CD14-positive monocyte (primary cell): ENCODE results near the gene LRIG1. TPM values are rescaled to one million over a fixed set of nuclear protein-coding genes. Genes with fewer than 3 reads are reported as not detected.

ENCODE experiments used
- DNase-seq, 3 donors: peaks; one replicate each; pipeline ENCODE4 v3.0.0-alpha.2; 2011 to 2022
- H2AFZ ChIP-seq: 2 replicates; pipeline ENCODE4 v1.6.0; 2012; ENCODE audit warnings: mild to moderate bottlenecking, low read depth, low read length, inconsistent platforms; ENCODE audit not compliant: insufficient read depth, poor library complexity, severe bottlenecking
- H3K27ac ChIP-seq, 2 donors: 1 replicate in 1 of 2; 2 replicates in 1 of 2; pipeline ENCODE4 v1.5.1; 2012 to 2013; ENCODE audit warnings: low read length in 2 of 2, control low read depth in 1 of 2, inconsistent platforms in 1 of 2, low read depth in 1 of 2, mild to moderate bottlenecking in 1 of 2
- H3K27me3 ChIP-seq, 2 donors: one replicate each; pipeline versions ENCODE4 v1.6.0 to v1.6.1; 2011 to 2013; ENCODE audit warnings: low read length in 2 of 2; ENCODE audit not compliant: control insufficient read depth in 2 of 2, insufficient read depth in 2 of 2
- H3K36me3 ChIP-seq, 2 donors: replicated peaks in 1 of 2; 1 replicate in 1 of 2; 2 replicates in 1 of 2; pipeline versions ENCODE4 v1.5.1 to v1.6.1; 2012 to 2013; ENCODE audit warnings: low read length in 2 of 2, control low read depth in 1 of 2, inconsistent platforms in 1 of 2, mild to moderate bottlenecking in 1 of 2; ENCODE audit not compliant: insufficient read depth in 2 of 2, control insufficient read depth in 1 of 2
- H3K4me1 ChIP-seq, 2 donors: 1 replicate in 1 of 2; 2 replicates in 1 of 2; pipeline versions ENCODE4 v1.5.1 to v1.6.1; 2012 to 2013; ENCODE audit warnings: low read length in 2 of 2, control low read depth in 1 of 2, inconsistent platforms in 1 of 2, mild to moderate bottlenecking in 1 of 2, moderate library complexity in 1 of 2; ENCODE audit not compliant: insufficient read depth in 2 of 2, control insufficient read depth in 1 of 2
- H3K4me2 ChIP-seq: replicated peaks from 2 replicates; pipeline ENCODE3; 2012; ENCODE audit warnings: low read length, moderate library complexity, mild to moderate bottlenecking; ENCODE audit not compliant: poor library complexity, severe bottlenecking; ENCODE audit errors: extremely low read depth
- H3K4me3 ChIP-seq, 3 experiments: fragments of 200-600 bp in 1 of 3; sonication (generic) in 1 of 3; replicated peaks in 1 of 3; 1 replicate in 2 of 3; 2 replicates in 1 of 3; pipeline ENCODE4 v1.5.1; 2011 to 2013; ENCODE audit warnings: low read length in 3 of 3, mild to moderate bottlenecking in 3 of 3, control low read depth in 2 of 3, low read depth in 2 of 3, inconsistent platforms in 1 of 3, moderate library complexity in 1 of 3
- H3K79me2 ChIP-seq: 2 replicates; pipeline ENCODE4 v1.6.0; 2012; ENCODE audit warnings: mild to moderate bottlenecking, control low read depth, inconsistent platforms, low read length, moderate library complexity; ENCODE audit not compliant: insufficient read depth
- H3K9ac ChIP-seq: 2 replicates; pipeline ENCODE4 v1.6.0; 2017; ENCODE audit warnings: low read length, mild to moderate bottlenecking; ENCODE audit not compliant: insufficient read depth, poor library complexity, severe bottlenecking
- H3K9me3 ChIP-seq, 2 donors: replicated peaks in 1 of 2; 1 replicate in 1 of 2; 2 replicates in 1 of 2; pipeline versions ENCODE4 v1.5.1 to v1.6.1; 2012 to 2013; ENCODE audit warnings: low read length in 2 of 2, control low read depth in 1 of 2; ENCODE audit not compliant: control insufficient read depth in 1 of 2, insufficient read depth in 1 of 2
- H4K20me1 ChIP-seq: 2 replicates; pipeline ENCODE4 v1.6.0; 2012; ENCODE audit warnings: mild to moderate bottlenecking, low read length, control low read depth, moderate library complexity; ENCODE audit not compliant: insufficient read depth
- H3K27ac Mint-ChIP-seq, 7 donors: one replicate each; pipeline ENCODE4 v1.8.0; 2020; ENCODE audit warnings: mild to moderate bottlenecking in 7 of 7, mixed read lengths in 7 of 7, moderate library complexity in 6 of 7, inconsistent platforms in 2 of 7
- H3K27me3 Mint-ChIP-seq, 3 donors: one replicate each; pipeline ENCODE4 v1.8.0; 2021 to 2022; ENCODE audit warnings: low read depth in 3 of 3, mild to moderate bottlenecking in 3 of 3, mixed read lengths in 3 of 3, moderate library complexity in 3 of 3, inconsistent platforms in 1 of 3
- H3K36me3 Mint-ChIP-seq, 2 donors: one replicate each; pipeline ENCODE4 v1.8.0; 2020; ENCODE audit warnings: mixed read lengths in 2 of 2, inconsistent platforms in 1 of 2, mild to moderate bottlenecking in 1 of 2
- H3K4me1 Mint-ChIP-seq: one replicate; pipeline ENCODE4 v1.8.0; 2020; ENCODE audit warnings: mild to moderate bottlenecking, mixed read lengths
- H3K4me3 Mint-ChIP-seq, 2 donors: one replicate each; pipeline ENCODE4 v1.8.0; 2020; ENCODE audit warnings: mild to moderate bottlenecking in 2 of 2, mixed read lengths in 2 of 2, moderate library complexity in 1 of 2
- H3K9me3 Mint-ChIP-seq, 7 donors: one replicate each; pipeline ENCODE4 v1.8.0; 2020 to 2022; ENCODE audit warnings: mixed read lengths in 7 of 7, mild to moderate bottlenecking in 6 of 7, moderate library complexity in 6 of 7, inconsistent platforms in 2 of 7
- WGBS: methylation state at CpG from one replicate; pipeline ENCODE4 v1.1.5; 2013; ENCODE audit warnings: missing lambda C conversion rate; ENCODE audit not compliant: insufficient coverage; 5-methylcytosine and 5-hydroxymethylcytosine counted together
- intact Hi-C, 2 donors: fragments of 100-400 bp; cut with micrococcal nuclease; formaldehyde crosslinking; loops; one replicate each; pipeline versions ENCODE4 v1.15.0 to v1.15.1; 2023
- polyA plus RNA-seq, 3 donors: library from polyadenylated mRNA; depleted of rRNA in 1 of 3; unstranded in 2 of 3; stranded (reverse) in 1 of 3; fragments of 300-500 nt in 2 of 3; fragments of >200 nt in 1 of 3; fragmentation: Illumina TruSeq in 2 of 3; gene quantifications; 1 replicate in 2 of 3; 2 replicates in 1 of 3; pipeline ENCODE4 v1.2.3, GENCODE V29; 2012 to 2021
- TF ChIP-seq, protein P1 (sequence below): fragments of 200-600 bp; IDR thresholded peaks from one replicate; pipeline ENCODE4 v1.8.0; 2022; ENCODE audit warnings: antibody characterized with exemption, mild to moderate bottlenecking

The LRIG1 gene
- polyA plus RNA-seq, 3 donors, result 0.82 to 1.9 (median 1.0) TPM

DNA sequence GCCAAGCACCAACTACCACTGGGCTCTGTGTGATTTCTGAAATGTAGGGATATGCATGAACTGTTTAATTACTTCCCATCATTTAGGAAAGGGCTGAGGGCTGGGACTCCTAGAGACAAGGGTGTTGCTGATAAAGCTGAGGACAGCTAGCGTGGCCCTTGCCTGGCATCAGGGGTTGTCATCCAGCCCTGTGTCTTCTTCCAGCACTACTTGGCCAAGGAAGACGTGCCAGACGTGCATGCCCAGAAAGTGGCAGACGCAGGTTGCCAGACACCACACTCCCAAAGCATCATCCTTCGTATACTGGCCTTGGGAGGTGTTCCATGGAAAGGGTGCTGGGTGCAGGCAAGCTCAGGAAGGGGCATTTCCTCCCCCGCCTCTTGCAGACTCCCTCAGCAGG is 64.8 kb downstream of the LRIG1 start:
- Histone ChIP-seq H3K27me3 (no peaks in the 10 kb centered on the region), H3K79me2 (no peaks in the 10 kb centered on the region), H3K9ac (no peak overlapping the region), H3K4me1 (peaks cover 0 to 8% of the 10 kb centered on the region in 2 donors), H3K36me3 (no peaks in the 10 kb centered on the region), H2AFZ (no peak overlapping the region), H3K4me3 (no peak overlapping the region), H3K27ac (no peak overlapping the region), H3K4me2 (no peak overlapping the region), H3K9me3 (no peaks in the 10 kb centered on the region), H4K20me1 (no peaks in the 10 kb centered on the region)
- Mint-ChIP-seq H3K4me1 (peaks cover 25% of the 10 kb centered on the region), H3K27me3 (peaks cover 0 to 2% (median 0%) of the 10 kb centered on the region in 3 donors), H3K36me3 (no peaks in the 10 kb centered on the region), H3K27ac (no peak overlapping the region), H3K4me3 (no peak overlapping the region), H3K9me3 (no peaks in the 10 kb centered on the region)
- 100% methylated on average over 1 of the region's 6 CpGs for WGBS
- TF ChIP-seq, protein P1, sequence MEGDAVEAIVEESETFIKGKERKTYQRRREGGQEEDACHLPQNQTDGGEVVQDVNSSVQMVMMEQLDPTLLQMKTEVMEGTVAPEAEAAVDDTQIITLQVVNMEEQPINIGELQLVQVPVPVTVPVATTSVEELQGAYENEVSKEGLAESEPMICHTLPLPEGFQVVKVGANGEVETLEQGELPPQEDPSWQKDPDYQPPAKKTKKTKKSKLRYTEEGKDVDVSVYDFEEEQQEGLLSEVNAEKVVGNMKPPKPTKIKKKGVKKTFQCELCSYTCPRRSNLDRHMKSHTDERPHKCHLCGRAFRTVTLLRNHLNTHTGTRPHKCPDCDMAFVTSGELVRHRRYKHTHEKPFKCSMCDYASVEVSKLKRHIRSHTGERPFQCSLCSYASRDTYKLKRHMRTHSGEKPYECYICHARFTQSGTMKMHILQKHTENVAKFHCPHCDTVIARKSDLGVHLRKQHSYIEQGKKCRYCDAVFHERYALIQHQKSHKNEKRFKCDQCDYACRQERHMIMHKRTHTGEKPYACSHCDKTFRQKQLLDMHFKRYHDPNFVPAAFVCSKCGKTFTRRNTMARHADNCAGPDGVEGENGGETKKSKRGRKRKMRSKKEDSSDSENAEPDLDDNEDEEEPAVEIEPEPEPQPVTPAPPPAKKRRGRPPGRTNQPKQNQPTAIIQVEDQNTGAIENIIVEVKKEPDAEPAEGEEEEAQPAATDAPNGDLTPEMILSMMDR, result no peak
- DNase-seq, result no peak
- intact Hi-C loops, result no loop called here

DNA sequence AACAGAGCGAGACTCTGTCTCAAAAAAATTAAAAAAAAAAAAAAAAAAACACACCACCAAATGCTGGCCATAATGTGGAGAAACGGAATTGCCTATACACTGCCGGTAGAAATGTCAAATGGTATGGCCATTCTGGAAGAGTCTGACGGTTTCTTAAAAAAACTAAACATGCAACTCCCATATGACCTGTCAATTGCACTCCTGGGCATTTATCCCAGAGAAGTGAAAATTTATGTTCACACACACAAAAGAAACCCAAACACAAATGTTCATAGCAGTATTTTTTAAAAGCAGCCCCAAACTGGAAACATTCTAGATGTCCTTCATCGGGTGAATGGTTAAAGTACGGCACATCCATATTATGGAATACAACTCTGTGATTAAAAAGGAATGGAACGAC is 66.1 kb downstream of the LRIG1 start:
- no peaks in the 10 kb centered on the region for H3K27me3 ChIP-seq
- H4K20me1 ChIP-seq, result no peaks in the 10 kb centered on the region
- no peak overlapping the region for H3K27ac ChIP-seq
- Mint-ChIP-seq H3K4me3 (no peak overlapping the region), H3K27ac (no peak overlapping the region), H3K36me3 (no peaks in the 10 kb centered on the region), H3K4me1 (peaks cover 13% of the 10 kb centered on the region), H3K27me3 (peaks cover 0 to 2% (median 0%) of the 10 kb centered on the region in 3 donors), H3K9me3 (no peaks in the 10 kb centered on the region)
- H3K9ac ChIP-seq, result no peak overlapping the region
- no peaks in the 10 kb centered on the region for H3K9me3 ChIP-seq
- 100% methylated on average over 2 of the region's 7 CpGs for WGBS
- no peak overlapping the region for H3K4me3 ChIP-seq
- TF ChIP-seq, protein P1, result no peak
- no peaks in the 10 kb centered on the region for H3K79me2 ChIP-seq
- H2AFZ ChIP-seq, result no peak overlapping the region
- no peaks in the 10 kb centered on the region for H3K36me3 ChIP-seq
- intact Hi-C loops, result no loop called here
- no peak overlapping the region for H3K4me2 ChIP-seq
- peaks cover 0 to 2% of the 10 kb centered on the region in 2 donors for H3K4me1 ChIP-seq
- no peak for DNase-seq
